ENCODE data around the gene WDR72.

DNA sequence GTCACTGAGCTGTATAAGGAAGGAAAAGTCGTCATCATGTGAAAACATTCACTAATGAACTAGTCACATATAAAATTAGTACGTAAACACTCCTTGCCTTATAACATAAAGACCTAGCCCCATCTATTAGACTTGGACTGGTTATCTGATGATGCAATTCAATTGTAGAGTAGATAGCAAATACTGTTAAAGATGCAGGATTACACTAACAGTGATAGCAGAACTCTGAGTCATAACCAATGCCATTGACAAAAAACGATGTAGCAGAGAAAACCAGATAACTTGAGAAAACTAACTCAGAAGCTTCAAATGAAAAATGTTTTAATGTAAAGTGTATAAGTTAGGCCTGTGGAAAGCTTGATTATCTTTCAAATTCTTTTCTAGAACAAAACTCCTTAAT lies 132.2 kb downstream of the WDR72 start:
- TF ChIP-seq, protein P1, sequence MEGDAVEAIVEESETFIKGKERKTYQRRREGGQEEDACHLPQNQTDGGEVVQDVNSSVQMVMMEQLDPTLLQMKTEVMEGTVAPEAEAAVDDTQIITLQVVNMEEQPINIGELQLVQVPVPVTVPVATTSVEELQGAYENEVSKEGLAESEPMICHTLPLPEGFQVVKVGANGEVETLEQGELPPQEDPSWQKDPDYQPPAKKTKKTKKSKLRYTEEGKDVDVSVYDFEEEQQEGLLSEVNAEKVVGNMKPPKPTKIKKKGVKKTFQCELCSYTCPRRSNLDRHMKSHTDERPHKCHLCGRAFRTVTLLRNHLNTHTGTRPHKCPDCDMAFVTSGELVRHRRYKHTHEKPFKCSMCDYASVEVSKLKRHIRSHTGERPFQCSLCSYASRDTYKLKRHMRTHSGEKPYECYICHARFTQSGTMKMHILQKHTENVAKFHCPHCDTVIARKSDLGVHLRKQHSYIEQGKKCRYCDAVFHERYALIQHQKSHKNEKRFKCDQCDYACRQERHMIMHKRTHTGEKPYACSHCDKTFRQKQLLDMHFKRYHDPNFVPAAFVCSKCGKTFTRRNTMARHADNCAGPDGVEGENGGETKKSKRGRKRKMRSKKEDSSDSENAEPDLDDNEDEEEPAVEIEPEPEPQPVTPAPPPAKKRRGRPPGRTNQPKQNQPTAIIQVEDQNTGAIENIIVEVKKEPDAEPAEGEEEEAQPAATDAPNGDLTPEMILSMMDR (IDR thresholded peaks at IDR 0.05; ENCODE audit: insufficient read depth, low read depth, low read length) = no peak
- no peak for TF ChIP-seq EZH2 (IDR thresholded peaks at IDR 0.05; ENCODE audit: insufficient read depth, low read length)
